GM21526 (cell line): ENCODE measurements around the gene ARMH3.

Experiments used
- ATAC-seq: cut with Tn5 transposase; IDR thresholded peaks from one replicate; pipeline ENCODE4 v1.9.1; 2021; ENCODE audit warnings: moderate library complexity; ENCODE audit not compliant: unreplicated experiment, low FRiP score

The ARMH3 gene

GRCh38 chr10:101902032-101902819 is 153.7 kb downstream of the ARMH3 start:
- no peak for ATAC-seq

GRCh38 chr10:101901340-101901739 is 154.6 kb downstream of the ARMH3 start:
- ATAC-seq = peak; percentile 62

GRCh38 chr10:101897633-101898032 is 158.3 kb downstream of the ARMH3 start:
- ATAC-seq = no peak

GRCh38 chr10:101896225-101896877 is 159.6 kb downstream of the ARMH3 start:
- ATAC-seq = no peak

GRCh38 chr10:101895781-101896180 is 160.2 kb downstream of the ARMH3 start:
- ATAC-seq = no peak

- no peak for ATAC-seq
Observed at GRCh38 chr10:101894742-101895141, 161.2 kb downstream of the ARMH3 start.

GRCh38 chr10:101894266-101894665 is 161.7 kb downstream of the ARMH3 start:
- ATAC-seq = no peak

- ATAC-seq = no peak
Observed at GRCh38 chr10:101893510-101894120, 162.4 kb downstream of the ARMH3 start.

GRCh38 chr10:101892782-101893391 is 163.1 kb downstream of the ARMH3 start:
- no peak for ATAC-seq

GRCh38 chr10:101889256-101890210 is 166.4 kb downstream of the ARMH3 start:
- ATAC-seq = no peak

GRCh38 chr10:101888251-101888949 is 167.6 kb downstream of the ARMH3 start:
- ATAC-seq = no peak

GRCh38 chr10:101887775-101888174 is 168.2 kb downstream of the ARMH3 start:
- no peak for ATAC-seq

GRCh38 chr10:101886521-101887312 is 169.3 kb downstream of the ARMH3 start:
- ATAC-seq = no peak

- no peak for ATAC-seq
Observed at GRCh38 chr10:101881036-101881774, 174.8 kb downstream of the ARMH3 start.

GRCh38 chr10:101880232-101880573 is 175.8 kb downstream of the ARMH3 start:
- no peak for ATAC-seq

GRCh38 chr10:101879456-101880231 is 176.3 kb downstream of the ARMH3 start:
- ATAC-seq = no peak

GRCh38 chr10:101878869-101879268 is 177.1 kb downstream of the ARMH3 start:
- ATAC-seq = no peak
